Activated CD8-positive, alpha-beta memory T cell treated with anti-CD3 and anti-CD28 coated beads for 48 hours (primary cell): Measurements from ENCODE around the gene UBA52.
"Not testable (repeated sequence)": the region's sequence is repeated elsewhere in the genome, so short reads cannot be mapped to it uniquely, and the experiment has no call there.

Experiments
- DNase-seq, 3 experiments: peaks; one replicate each; pipeline ENCODE4 v3.0.0-alpha.2; 2020; ENCODE audit warnings: low read depth in 2 of 3, low spot score in 2 of 3

UBA52 gene

GRCh38 chr19:18571564-18572344, at the start of gene UBA52:
UBA52 (plus strand) TSS chr19:18571857; CDS start chr19:18573301, 1,444 bp downstream.
- peak; percentile 96 to 99 (median 99) for DNase-seq

DNA sequence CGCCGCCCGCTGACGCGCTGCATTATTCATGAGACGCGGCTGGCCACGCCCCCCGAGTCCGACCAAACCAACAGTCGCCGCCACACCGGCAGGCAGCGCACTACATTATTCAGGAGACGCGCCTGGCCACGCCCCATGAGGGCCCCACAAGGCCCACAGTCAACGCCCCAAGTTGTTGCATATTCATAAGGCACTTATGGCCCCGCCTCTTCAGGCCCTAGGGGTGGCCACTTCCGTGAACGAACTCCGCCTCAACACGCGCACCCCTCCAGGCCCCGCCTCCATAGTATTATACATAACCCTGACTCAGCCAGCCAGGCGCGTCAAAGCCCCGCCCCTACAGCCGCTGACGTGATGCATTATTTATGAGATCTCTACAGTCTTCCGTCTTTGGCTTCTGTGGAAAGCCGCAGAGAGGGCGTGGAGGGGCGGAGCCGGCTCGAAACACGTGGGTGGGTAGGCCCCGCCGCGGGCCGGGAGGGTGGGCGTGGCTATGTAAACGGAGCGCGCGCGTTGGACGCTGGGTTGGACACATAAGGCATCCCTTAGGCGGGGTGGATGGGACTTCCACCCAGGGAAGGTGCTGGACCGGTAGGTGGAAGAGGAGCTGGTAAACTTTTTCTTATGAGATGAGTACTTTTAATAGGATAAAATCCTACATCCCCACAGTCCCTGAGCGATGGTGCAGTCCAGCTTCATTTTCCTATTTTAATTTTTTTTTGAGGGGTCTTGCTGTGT, 49.4 kb upstream of the UBA52 start:
- DNase-seq: peak; percentile 99 to 100 (median 99)

DNA sequence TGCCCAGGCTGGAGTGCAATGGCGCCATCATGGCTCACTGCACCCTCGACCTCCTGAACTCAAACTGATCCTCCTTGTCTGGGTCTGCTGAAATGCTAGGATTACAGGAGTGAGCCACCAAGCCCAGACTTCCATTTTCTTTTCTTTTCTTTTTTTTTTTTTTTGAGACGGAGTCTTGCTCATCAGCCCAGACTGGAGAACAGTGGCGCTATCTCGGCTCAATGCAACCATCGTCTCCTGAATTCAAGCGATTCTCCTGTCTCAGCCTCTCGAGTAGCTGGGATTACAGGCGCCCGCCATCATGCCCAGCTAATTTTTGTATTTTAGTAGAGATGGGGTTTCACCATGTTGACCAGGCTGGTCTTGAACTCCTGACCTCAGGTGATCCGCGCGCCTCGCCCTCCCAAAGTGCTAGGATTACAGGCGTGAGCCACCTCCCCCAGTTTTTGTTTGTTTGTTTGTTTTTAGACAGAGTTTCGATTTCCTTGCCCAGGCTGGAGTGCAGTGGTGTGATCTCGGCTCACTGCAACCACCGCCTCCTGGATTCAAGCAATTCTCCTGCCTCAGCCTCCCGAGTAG, 48.7 kb upstream of the UBA52 start:
- not testable (repeated sequence) for DNase-seq

DNA sequence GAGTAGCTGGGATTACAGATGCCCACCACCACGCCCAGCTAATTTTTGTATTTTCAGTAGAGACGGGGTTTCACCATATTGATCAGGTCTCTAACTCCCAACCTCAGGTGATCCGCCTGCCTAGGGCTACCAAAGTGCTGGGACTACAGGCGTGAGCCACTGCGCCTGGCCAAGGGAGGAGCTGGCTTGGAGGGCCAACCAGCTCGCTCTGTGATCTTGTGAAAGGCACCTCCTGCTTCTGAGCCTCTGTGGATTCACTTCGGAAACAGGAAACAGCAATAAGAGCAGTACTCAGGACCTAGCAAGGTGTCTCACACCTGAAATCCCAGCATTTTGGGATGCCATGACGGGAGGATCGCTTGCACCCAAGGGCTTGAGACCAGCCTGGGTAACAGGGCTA, 47.8 kb upstream of the UBA52 start:
- DNase-seq: no peak

DNA sequence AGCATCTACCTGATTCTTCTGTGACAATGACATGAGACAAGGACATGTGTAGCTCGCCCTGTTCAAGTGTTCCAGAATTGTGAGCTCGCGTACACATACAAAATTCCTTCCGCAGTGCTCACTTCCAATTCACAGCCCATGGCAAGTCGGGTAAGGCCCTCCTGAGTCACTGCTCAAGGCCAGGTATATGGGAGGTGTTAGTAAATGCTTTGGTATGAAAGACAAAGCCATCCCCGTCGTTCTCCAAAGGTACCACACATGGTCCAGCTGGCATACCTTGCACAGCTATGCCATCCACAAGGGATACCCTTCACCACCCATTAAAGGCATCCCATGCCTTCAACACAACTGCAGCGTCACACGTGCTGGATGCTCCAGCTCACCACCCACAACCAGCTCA, 45.3 kb upstream of the UBA52 start:
- no peak for DNase-seq

DNA sequence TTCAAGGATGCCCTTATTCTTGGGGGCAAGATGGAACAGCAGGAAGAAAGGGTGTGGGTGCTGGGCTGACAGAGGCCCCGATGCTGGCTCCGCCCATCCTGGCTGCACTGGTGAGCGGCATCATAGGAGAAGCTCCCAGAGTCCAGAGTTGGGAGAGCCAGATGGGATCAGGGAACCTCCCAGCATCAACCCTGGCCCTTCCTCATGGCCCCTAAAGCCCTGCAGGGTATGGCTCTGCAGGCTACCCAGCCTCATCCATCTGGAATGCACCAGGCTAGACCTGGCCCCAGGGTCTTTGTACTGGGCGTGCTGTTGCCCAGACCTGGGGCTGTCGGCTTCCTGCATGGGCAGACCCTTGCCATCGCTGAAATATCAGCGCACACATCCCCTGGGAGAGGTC, 41.9 kb upstream of the UBA52 start:
- no peak for DNase-seq

DNA sequence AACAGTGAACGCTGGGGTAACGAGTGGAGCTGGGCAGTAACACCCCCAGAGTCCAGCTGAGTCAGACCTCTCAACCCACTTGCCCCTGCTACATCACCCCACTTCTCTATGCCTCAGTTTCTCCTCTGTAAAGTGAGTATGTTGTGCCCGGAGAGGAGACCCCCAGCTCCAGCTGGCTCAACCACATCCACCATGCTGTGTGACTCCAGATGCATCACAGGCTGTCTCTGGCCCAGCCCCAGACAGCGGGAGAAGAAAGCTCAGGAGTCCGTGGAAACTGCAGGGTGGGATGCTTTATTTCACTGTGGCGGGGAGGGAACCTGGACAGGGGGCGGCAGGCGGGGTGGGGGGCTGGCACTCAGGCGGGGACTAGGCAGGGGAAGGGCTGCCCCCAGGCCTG, 40.2 kb upstream of the UBA52 start:
- no peak for DNase-seq

- no peak for DNase-seq
These were observed 39.3 kb upstream of the UBA52 start for GRCh38 chr19:18532168-18532890.

DNA sequence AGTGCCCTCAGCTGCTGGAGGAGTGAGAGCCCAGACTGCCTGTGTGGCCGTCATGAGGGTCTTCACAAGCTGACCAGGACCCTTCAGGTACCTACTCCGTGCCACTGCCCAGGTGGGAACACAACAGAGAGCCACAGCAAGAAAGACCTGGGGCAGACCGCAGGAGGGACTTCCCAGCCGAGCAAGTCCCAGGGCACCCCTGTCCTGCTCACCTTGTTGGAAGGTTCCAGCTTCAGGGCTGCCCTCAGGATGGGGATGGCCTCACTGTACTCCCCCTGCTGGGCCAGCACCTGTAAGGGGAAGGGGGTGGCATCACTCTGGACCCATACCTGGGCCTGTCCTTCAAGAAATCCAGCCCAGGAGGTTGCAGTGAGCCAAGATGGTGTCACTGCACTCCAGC, 38.6 kb upstream of the UBA52 start:
- no peak for DNase-seq

GRCh38 chr19:18536475-18536874, 35.2 kb upstream of the UBA52 start:
- DNase-seq: no peak

DNA sequence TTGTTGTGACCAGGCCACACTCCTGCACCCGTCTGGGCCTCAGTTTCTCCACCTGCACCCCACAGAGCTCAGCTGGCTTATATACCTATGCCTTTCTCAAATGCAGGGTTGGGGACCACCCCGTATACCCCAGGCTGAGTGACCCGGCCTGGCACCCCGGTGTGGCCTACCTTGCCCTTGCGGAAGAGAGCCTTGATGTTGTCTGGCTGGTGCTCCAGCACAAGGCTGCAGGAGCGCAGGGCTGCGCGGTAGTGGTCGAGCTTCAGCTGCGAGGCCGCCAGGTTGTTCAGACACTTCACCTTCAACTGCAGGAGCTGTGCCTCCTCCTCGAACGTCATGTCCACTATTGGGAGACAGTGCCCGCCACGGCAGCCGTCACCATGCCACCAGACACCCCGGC, 34.2 kb upstream of the UBA52 start:
- no peak for DNase-seq

DNA sequence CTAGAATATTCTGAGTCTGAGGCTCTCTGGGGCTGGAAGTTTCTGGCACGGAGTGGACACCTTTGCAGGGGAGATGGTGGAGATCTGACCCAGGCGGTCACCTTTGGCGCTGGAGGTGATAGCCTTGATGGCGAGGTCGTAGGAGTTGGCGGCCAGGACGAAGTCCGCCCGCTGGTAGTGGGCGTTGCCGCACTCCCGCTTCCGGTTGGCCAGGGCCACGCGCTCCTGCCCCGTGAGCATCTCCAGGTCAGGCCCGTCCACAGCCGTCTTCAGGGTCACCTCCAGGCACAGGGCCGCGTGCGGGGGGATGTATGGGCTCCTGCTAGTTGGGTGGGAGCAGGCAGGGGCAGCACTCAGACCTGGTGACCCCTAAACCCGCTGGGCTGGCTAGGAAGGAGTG, 33.5 kb upstream of the UBA52 start:
- no peak for DNase-seq

DNA sequence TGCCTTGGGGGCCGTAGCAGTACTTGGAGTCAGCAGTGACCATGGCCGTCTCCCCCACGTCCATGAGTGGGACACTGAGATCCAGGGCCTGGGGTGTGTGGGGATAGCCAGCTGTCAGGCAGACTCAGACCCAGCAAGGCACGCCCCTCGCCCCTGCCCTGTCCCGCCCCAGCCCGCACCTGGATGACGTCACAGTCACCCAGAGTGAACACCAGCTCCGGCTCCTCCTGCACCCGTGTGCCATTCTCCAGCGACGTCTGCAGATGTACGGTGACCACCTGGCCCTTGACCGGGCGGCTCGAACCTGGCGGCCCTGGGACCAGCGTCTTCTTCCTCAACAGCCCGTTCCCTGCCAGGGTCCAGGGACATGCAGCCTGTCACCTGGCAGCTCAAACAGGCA, 32.3 kb upstream of the UBA52 start:
- no peak for DNase-seq

- not testable (repeated sequence) for DNase-seq
These were observed 31.5 kb upstream of the UBA52 start for GRCh38 chr19:18540200-18540599.

DNA sequence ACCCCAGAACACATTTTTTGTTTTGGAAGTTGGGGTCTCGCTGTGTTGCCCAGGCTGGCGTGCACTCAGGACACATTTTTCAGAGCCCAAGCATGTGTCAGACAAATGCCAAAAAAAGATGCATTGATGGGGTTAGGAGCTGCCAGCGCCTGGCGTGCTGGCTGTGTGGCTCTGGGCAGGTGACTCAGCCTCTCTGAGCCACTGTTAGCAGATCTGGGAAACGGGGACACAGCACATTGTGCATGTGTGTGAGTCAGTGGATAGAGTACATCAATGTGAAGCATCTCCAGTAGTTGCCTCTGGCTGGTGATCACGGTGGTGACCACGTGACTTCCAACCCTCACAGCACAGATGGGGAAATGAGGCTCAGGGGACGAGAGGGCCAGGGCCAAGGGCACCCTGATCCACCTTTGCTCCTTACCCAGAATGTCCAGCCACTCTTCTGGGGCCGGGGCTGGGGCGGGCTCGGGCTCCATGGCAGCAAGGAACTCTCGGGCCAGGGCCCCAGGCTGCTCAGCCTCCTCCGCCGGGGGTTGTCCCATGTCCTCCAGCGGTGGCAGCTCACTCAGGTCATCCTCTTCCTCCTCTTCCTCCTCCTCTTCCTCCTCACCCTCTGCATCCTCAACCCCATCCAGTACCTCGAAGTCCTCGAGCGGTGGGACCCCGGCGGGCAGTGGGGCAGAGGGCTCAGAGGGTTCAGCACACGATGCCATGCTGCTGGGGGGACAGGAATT, 30.2 kb upstream of the UBA52 start:
- DNase-seq: no peak

DNA sequence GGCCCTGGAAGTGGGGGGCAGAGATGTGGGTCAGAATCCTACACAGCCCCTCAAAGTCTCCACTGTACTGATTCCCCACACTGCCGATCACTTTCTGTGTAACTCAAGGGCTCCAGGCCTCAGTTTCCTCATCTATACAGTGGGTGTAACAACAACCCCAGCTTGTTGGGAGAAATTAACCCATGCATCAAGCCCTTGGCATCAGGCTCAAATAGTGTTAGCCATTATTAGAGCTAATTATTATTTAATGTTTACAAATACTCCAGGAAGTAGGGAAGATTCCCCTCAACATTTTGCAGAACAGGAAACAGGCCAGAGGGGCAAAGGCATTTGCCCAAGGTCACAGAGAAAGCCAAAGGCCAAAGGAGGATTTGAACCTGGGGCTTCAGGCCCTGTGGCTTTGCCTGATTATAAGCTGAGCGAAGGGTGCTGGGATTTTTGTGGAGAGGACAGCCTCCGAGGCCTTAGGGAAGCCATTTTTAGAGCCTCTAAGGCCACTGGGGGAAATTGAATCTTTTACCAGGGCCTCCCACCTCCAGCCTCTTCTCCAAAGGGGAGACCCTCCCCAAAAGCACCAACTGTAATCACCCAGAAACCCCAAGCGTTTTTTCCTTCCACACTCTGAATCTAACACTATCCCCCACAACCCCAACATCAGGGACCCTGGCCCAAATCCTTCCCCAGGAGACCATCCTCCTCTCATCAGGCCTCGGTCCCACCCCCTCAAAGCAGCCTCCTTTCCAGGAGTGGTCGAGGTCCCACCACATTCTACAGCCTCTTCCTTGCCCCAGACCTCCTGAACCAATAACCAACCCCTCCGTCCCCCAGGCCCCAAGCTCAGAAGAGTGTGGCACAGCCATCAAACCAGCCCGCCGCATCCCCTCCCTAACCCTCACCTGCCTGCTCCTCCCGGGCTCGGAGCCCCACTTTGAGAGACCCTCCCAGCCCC, 29.4 kb upstream of the UBA52 start:
- DNase-seq: no peak

GRCh38 chr19:18542941-18543813, 28.5 kb upstream of the UBA52 start, which contains the start of gene FKBP8:
FKBP8 (minus strand) TSS chr19:18543573; CDS start chr19:18541970, 1,603 bp downstream.
- peak; percentile 90 to 91 (median 90) for DNase-seq

- peak; percentile 27 to 57 (median 28) for DNase-seq
These were observed 27.7 kb upstream of the UBA52 start for GRCh38 chr19:18543814-18544475.
